OCI-LY3 (cell line): ENCODE measurements around the gene ARHGEF2.

Experiments used
- H2AFZ ChIP-seq: fragments of 200-600, 300-600 bp; shearing (Covaris generic); 2 replicates; pipeline ENCODE4 v1.6.0; 2014; ENCODE audit warnings: antibody characterized with exemption, low read depth, low read length
- H3K27ac ChIP-seq: fragments of 200-600, 300-600 bp; sonication (generic); 2 replicates; pipeline ENCODE4 v1.5.1; 2014; ENCODE audit warnings: mild to moderate bottlenecking, low read length, moderate library complexity, mixed read lengths
- H3K27me3 ChIP-seq: fragments of 200-600, 300-600 bp; sonication (generic); 2 replicates; pipeline ENCODE4 v1.6.1; 2014; ENCODE audit warnings: low read depth, low read length, mixed read lengths
- H3K36me3 ChIP-seq: fragments of 200-600, 300-600 bp; sonication (generic); replicated peaks from 2 replicates; pipeline ENCODE3; 2014; ENCODE audit warnings: low read depth, low read length, mixed read lengths
- H3K4me1 ChIP-seq: fragments of 300-600, 200-600 bp; sonication (generic); 2 replicates; pipeline ENCODE4 v1.6.1; 2014; ENCODE audit warnings: low read length, mixed read lengths
- H3K4me2 ChIP-seq: fragments of 200-600, 300-600 bp; sonication (generic); 2 replicates; pipeline ENCODE4 v1.6.1; 2014; ENCODE audit warnings: low read length, mixed read lengths
- H3K4me3 ChIP-seq: fragments of 300-600, 200-600 bp; sonication (generic); 2 replicates; pipeline ENCODE4 v1.5.1; 2014; ENCODE audit warnings: antibody characterized with exemption, mild to moderate bottlenecking, low read length, moderate library complexity
- H3K79me2 ChIP-seq: fragments of 300-600, 200-600 bp; shearing (Covaris generic); 2 replicates; pipeline ENCODE4 v1.6.1; 2014; ENCODE audit warnings: mild to moderate bottlenecking, low read length, mixed read lengths
- H3K9ac ChIP-seq: fragments of 300-600, 200-600 bp; shearing (Covaris generic); 2 replicates; pipeline ENCODE4 v1.6.0; 2014; ENCODE audit warnings: mild to moderate bottlenecking, low read length, moderate library complexity
- H3K9me3 ChIP-seq: fragments of 200-600, 300-600 bp; shearing (Covaris generic); 2 replicates; pipeline ENCODE4 v1.6.1; 2014; ENCODE audit warnings: low read length, mixed read lengths; ENCODE audit not compliant: insufficient read depth
- H4K20me1 ChIP-seq: fragments of 200-600, 300-600 bp; sonication (generic); 2 replicates; pipeline ENCODE4 v1.6.1; 2016; ENCODE audit warnings: low read length, mixed read lengths; ENCODE audit not compliant: insufficient read depth
- EZH2phosphoT487 ChIP-seq: fragments of 200-600 bp; shearing (Covaris generic); IDR thresholded peaks from 2 replicates; pipeline ENCODE4 v1.6.1; 2018; ENCODE audit warnings: antibody characterized with exemption, mixed run types, low read depth
- TF ChIP-seq, protein P1 (sequence below): fragments of 200-600, 300-600 bp; sonication (generic); IDR thresholded peaks from 2 replicates; pipeline ENCODE4 v1.5.1; 2014; ENCODE audit warnings: antibody characterized with exemption, low read length, low read depth

ARHGEF2 gene

DNA sequence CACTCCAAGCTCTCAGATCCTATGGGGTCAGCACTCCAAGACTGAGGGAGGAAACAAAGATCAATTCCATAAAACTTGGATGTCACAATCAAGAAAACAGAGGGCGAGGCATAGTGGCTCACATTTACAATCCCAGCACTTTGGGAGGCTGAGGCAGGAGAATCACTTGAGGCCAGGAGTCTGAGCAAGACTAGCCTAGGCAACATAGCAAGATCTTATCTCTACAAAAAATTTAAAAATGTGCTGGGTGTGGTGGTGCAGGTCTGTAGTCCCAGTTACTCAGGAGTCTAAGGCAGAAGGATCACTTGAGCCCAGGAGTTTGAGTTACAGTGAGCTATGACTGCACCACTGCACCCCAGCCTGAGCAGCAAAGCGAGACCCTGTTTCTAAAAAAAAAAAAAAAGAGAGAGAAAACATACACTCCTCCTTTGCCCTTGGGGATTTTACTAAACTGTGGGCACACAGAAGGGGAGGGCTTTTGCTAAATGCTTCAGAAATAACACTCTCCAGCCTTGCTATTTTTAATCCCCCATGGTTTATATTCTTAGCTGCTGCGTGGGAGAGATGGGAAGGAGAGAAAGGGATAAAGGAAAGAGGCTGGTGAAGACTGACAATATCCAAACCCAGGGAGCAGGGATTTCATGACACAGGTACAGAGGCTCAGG, 18.1 kb downstream of the ARHGEF2 start:
- Histone ChIP-seq H2AFZ (no peak overlapping the region), H4K20me1 (peaks cover 20% of the 10 kb centered on the region), H3K36me3 (peaks cover 70% of the 10 kb centered on the region), H3K27me3 (no peaks in the 10 kb centered on the region), H3K9me3 (no peaks in the 10 kb centered on the region), H3K79me2 (peaks cover 38% of the 10 kb centered on the region), H3K4me1 (peaks cover 3% of the 10 kb centered on the region; the same call in 1 of the 2 replicates), H3K4me2 (no peak overlapping the region), H3K4me3 (no peak overlapping the region), H3K27ac (no peak overlapping the region), H3K9ac (no peak overlapping the region)
- TF ChIP-seq, protein P1, sequence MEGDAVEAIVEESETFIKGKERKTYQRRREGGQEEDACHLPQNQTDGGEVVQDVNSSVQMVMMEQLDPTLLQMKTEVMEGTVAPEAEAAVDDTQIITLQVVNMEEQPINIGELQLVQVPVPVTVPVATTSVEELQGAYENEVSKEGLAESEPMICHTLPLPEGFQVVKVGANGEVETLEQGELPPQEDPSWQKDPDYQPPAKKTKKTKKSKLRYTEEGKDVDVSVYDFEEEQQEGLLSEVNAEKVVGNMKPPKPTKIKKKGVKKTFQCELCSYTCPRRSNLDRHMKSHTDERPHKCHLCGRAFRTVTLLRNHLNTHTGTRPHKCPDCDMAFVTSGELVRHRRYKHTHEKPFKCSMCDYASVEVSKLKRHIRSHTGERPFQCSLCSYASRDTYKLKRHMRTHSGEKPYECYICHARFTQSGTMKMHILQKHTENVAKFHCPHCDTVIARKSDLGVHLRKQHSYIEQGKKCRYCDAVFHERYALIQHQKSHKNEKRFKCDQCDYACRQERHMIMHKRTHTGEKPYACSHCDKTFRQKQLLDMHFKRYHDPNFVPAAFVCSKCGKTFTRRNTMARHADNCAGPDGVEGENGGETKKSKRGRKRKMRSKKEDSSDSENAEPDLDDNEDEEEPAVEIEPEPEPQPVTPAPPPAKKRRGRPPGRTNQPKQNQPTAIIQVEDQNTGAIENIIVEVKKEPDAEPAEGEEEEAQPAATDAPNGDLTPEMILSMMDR, result no peak
- no peak for TF ChIP-seq EZH2phosphoT487

DNA sequence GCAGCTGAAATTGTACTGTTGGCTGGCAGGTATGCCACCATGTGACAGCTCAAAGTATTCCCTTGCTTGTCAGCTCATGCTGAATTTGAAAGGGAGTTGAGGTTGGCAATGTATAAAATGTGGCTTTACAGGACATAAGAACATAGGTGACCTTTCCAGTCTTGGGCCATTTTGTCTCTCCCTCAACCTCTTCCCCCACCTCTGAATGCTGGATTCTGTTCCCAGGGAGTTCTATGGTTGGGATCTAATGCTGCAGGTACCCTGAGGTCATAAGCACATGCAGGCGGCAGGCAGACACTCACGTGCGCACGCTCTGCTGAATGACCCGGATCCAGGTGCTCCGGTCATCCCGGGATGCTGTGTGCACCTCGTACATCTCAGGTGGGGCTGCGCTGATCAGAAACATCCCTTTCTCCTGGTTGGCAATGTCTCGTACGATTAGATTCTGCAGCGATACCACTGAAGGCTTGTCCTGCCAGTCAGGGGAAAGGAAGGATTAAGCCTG, 20.9 kb downstream of the ARHGEF2 start:
- H3K36me3 ChIP-seq, result peaks cover 74% of the 10 kb centered on the region

DNA sequence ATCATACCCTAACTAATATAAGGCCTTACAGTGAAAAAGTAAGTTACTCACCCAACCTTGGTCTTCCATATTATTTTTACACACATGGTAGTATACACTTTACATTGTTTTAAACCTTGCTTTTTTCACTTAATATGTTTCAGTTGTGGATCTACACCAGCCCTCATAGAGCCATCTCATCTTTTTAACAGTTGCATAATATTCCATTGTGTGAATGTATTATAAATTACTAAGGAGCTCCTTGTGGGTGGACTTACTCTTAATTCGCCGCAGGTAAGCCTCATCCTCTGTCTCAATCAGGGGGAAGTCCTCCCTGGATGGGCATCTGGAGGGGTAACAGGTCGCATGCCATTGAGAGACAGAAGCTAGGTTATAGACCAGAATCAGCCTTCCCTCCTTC, 23.7 kb downstream of the ARHGEF2 start:
- Histone ChIP-seq H3K27me3 (no peaks in the 10 kb centered on the region), H3K79me2 (peaks cover 22% of the 10 kb centered on the region; the same call in 1 of the 2 replicates), H4K20me1 (0 out of 2 replicates have a peak, but pooled peaks cover 4% of the 10 kb centered on the region), H2AFZ (no peak overlapping the region), H3K36me3 (peaks cover 75% of the 10 kb centered on the region), H3K9ac (no peak overlapping the region), H3K9me3 (no peaks in the 10 kb centered on the region), H3K4me1 (no peaks in the 10 kb centered on the region), H3K4me3 (no peak overlapping the region), H3K4me2 (no peak overlapping the region), H3K27ac (no peak overlapping the region)
- TF ChIP-seq, protein P1, result no peak
- no peak for TF ChIP-seq EZH2phosphoT487

More for the DNA sequence above, 20.9 kb downstream of the ARHGEF2 start:
- H3K4me3 ChIP-seq, result no peak overlapping the region
- H3K9ac ChIP-seq, result no peak overlapping the region
- no peak overlapping the region for H3K27ac ChIP-seq
- TF ChIP-seq, protein P1, result no peak
- no peak for TF ChIP-seq EZH2phosphoT487
- H3K27me3 ChIP-seq, result no peaks in the 10 kb centered on the region
- no peaks in the 10 kb centered on the region for H3K9me3 ChIP-seq
- H3K4me1 ChIP-seq, result no peaks in the 10 kb centered on the region
- peaks cover 18% of the 10 kb centered on the region for H4K20me1 ChIP-seq
- H2AFZ ChIP-seq, result no peak overlapping the region
- no peak overlapping the region for H3K4me2 ChIP-seq
- peaks cover 24% of the 10 kb centered on the region for H3K79me2 ChIP-seq

DNA sequence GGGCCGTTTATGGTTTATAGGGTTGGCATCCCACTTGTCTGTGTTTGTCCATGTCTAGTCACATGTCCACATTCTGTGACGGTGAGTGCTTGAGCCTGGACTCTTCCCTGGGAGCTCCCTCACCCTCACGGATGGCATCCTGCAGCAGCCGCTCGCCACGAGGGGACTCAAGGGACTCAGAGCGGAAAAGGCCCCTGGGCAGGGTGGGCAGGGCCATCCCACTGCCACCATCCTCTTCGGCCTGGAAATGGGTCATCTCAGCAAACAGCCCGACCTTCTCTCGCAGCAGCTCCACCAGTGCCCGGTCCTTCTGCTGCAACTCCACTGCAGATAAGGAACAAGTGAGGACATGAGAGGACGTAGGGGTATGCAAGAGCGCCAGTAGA, 25.8 kb downstream of the ARHGEF2 start:
- Histone ChIP-seq H3K4me3 (no peak overlapping the region), H2AFZ (no peak overlapping the region), H3K27ac (0 out of 2 replicates have a peak overlapping the region, but pooled peaks have one; percentile 17), H3K9ac (no peak overlapping the region), H3K4me1 (peaks cover 8% of the 10 kb centered on the region), H3K4me2 (no peak overlapping the region), H3K9me3 (no peaks in the 10 kb centered on the region), H4K20me1 (0 out of 2 replicates have a peak, but pooled peaks cover 4% of the 10 kb centered on the region), H3K36me3 (peaks cover 72% of the 10 kb centered on the region), H3K27me3 (no peaks in the 10 kb centered on the region), H3K79me2 (peaks cover 27% of the 10 kb centered on the region)
- no peak for TF ChIP-seq EZH2phosphoT487
- TF ChIP-seq, protein P1, result no peak
